RWPE1 (cell line): ENCODE results near the gene CHL1.

ENCODE experiments used
- CTCF ChIA-PET: fragments of 350-600 bp; sonication (Branson Sonifier 250); formaldehyde crosslinking; extraction: SDS; loops from one replicate; lab custom pipeline; 2021; lab: Yijun Ruan, JAX
- POLR2A ChIA-PET: fragments of 400-600 bp; formaldehyde crosslinking; extraction: SDS; loops from one replicate; lab custom pipeline; 2020; ENCODE audit warnings: antibody characterized with exemption; ENCODE audit not compliant: low non-redundant PET; lab: Yijun Ruan, JAX
- DNase-seq: peaks from one replicate; pipeline ENCODE4 v3.0.0; 2012; ENCODE audit warnings: low spot score
- H3K27ac ChIP-seq: fragments of 450-650 bp; 2 replicates; pipeline ENCODE4 v1.5.1; 2017
- TF ChIP-seq, protein P1 (sequence below): fragments of 450-650 bp; conservative IDR thresholded peaks from 2 replicates; pipeline ENCODE4 v1.5.1; 2017; ENCODE audit warnings: low read depth, mild to moderate bottlenecking

The CHL1 gene

DNA sequence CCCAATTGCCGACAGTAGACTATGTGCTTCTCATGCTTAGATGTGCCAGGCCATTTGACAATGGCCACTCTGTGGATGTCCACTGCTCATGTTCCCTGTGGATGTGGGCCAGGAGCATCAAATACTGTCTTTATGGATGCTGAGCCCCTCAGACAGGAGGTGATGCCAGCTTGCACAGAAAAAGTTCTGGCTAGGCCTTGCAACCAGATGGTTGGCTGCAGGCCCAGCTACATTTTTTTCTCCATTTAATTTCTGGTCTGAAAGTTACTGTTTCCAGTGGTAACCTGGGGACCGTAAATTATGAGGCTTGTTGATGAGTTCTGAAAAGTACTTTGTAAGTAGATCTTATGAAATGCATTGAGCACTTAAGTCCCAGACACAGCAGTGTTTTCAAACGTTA, 228.5 kb downstream of the CHL1 start:
- POLR2A ChIA-PET: no interaction called here
- no peak overlapping the region for H3K27ac ChIP-seq
- DNase-seq: no peak
- TF ChIP-seq, protein P1, sequence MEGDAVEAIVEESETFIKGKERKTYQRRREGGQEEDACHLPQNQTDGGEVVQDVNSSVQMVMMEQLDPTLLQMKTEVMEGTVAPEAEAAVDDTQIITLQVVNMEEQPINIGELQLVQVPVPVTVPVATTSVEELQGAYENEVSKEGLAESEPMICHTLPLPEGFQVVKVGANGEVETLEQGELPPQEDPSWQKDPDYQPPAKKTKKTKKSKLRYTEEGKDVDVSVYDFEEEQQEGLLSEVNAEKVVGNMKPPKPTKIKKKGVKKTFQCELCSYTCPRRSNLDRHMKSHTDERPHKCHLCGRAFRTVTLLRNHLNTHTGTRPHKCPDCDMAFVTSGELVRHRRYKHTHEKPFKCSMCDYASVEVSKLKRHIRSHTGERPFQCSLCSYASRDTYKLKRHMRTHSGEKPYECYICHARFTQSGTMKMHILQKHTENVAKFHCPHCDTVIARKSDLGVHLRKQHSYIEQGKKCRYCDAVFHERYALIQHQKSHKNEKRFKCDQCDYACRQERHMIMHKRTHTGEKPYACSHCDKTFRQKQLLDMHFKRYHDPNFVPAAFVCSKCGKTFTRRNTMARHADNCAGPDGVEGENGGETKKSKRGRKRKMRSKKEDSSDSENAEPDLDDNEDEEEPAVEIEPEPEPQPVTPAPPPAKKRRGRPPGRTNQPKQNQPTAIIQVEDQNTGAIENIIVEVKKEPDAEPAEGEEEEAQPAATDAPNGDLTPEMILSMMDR: no peak
- CTCF ChIA-PET: no interaction called here

DNA sequence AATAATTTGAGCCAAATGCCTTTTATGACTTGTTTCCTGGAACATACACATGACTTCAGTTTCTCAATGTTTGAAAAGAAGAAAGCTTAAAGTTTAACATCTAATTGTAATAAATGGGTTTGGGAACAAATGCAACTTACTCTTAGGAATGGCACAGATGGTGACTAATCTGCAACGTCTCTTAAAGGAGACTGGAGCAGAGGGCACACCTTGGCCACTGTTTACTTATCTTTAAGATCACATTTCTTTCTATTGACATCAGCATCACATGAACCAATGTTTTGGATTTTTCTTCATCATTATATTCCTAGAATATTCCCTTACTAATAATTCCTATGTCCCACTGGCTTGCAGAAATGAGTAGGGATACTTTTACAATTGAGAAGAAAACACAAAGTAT, 229.5 kb downstream of the CHL1 start:
- H3K27ac ChIP-seq: no peak overlapping the region
- no peak for DNase-seq
- TF ChIP-seq, protein P1: no peak
- CTCF ChIA-PET: no interaction called here
- POLR2A ChIA-PET: no interaction called here

DNA sequence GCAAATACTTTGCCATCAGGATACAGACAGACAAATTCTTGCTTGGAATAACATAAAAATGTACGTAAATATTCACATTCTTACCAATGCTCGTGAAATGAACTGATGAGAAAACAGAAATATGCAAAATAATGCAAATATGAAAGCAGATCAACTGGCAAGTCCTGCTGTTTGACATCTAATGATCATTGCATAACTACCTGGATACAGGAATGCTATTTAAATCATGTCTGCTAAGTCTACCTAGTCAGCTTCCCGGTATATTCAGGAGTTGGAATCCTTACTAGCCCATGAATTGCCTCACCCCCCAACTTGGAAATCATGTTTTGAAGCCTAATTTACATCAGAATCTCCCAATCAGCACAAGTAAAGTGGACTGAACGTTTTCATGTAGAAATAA, 230.6 kb downstream of the CHL1 start:
- no peak for DNase-seq
- POLR2A ChIA-PET: no interaction called here
- TF ChIP-seq, protein P1: no peak
- CTCF ChIA-PET: no interaction called here
- no peak overlapping the region for H3K27ac ChIP-seq

DNA sequence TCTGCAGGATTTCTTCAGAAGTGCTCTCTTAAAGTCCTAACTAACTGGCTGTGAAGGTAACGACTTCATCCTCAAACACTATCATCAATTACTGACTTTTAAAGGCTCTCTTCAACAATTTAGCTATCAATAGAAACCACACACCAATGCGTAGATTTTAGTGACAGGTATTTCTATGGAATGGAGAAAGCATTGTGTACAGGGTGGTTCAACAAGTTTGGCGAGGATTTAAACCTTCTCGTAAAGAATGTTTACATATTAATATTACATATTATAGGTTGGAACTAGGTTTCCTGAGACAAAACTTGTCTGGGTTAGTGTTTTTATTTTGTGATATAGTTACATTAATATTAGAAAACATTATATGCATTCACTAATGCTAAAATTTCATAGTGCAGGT, 233.6 kb downstream of the CHL1 start:
- CTCF ChIA-PET: no interaction called here
- no peak overlapping the region for H3K27ac ChIP-seq
- DNase-seq: no peak
- TF ChIP-seq, protein P1: no peak
- POLR2A ChIA-PET: no interaction called here

DNA sequence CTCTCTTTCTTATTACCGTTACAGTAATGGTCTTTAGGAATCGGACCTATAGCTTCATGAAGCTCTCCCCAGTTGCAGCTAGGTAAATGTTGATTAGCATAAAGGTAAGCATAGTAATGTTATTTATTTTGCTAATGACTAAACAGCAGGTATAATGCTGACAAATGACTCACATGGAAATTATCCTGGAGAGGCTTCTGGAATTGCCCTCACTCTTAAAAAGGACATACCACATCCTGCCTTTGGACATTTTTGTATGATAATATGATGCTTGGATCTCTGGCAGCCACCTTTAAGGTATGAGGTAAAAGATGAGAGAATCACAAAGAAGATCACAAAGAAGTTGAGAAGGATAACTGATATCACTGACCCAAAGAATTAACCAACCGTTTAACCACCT, 238.6 kb downstream of the CHL1 start:
- TF ChIP-seq, protein P1: no peak
- H3K27ac ChIP-seq: no peak overlapping the region
- DNase-seq: no peak
- ChIA-PET CTCF (no interaction called here), POLR2A (no interaction called here)

DNA sequence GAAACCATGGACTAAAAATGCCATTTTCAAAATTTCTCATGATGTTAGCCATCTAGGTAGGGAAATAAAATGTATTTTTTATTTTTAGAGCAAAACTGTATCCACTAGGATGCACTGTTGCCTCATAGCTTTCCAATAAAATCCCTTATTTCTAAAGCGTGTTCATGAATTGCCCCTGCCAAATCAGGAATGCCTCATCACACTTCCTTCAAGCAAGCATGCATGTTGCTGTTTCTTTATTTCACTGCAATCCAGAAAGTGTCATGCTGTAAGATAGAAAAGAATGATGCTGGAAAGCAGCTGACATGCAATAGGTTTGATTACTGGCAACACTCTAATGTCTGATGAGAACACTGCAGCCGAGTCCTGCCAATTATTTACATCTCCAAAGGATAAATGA, 239.5 kb downstream of the CHL1 start:
- TF ChIP-seq, protein P1: no peak
- H3K27ac ChIP-seq: no peak overlapping the region
- no peak for DNase-seq
- ChIA-PET POLR2A (no interaction called here), CTCF (no interaction called here)

DNA sequence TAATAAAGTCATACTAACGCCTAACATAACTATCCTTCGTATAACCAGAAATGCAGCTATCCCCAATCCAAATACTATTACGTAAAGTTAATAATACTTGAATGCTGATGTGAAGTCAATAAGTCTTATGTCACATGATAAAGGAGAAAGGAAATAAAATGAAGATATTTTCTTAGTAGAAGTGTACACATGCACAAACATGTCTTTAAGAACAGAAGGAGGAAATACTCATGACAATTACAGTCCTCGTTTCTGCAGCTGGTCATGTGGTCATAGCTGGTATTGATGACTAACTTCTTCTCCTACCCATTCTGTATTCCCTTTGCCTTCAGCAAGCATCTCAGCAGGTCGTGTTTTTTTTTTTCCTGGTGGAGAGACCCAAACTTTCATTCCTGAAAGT, 244.3 kb downstream of the CHL1 start:
- no peak for DNase-seq
- TF ChIP-seq, protein P1: no peak
- ChIA-PET CTCF (interaction anchor here (0.7 kb wide), 1 partner anchor 95 kb away, joined by 3 read pairs; no protein-coding TSS in a partner anchor), POLR2A (no interaction called here)
- H3K27ac ChIP-seq: no peak overlapping the region
